ENCODE data around the gene PCK1. TPM values are rescaled to one million over a fixed set of nuclear protein-coding genes. Genes with fewer than 3 reads are reported as not detected.

The PCK1 gene
- total and polyA plus RNA-seq, 2 of the 8 experiments (the other 6 are each of a cell fraction or from before 2014, with no cell fraction given): not detected

- H2BK120ac ChIP-seq (replicated peaks; ENCODE audit: low read depth, low read length): no peak overlapping the region
- no peaks in the 10 kb centered on the region for H3K23me2 ChIP-seq (ENCODE audit: low read depth, low read length)
- H3K23ac ChIP-seq (ENCODE audit: insufficient read length): no peak overlapping the region
- H4K91ac ChIP-seq (replicated peaks; ENCODE audit: insufficient read length, low read length): no peak overlapping the region
- no peak overlapping the region for H3K14ac ChIP-seq (ENCODE audit: insufficient read length)
- ChIA-PET POLR2A (ENCODE audit: partially characterized antibody) (no interaction called here), CTCF (ENCODE audit: partially characterized antibody) (interaction anchor here (0.6 to 10.7 kb wide), 15 partner anchors 8 to 622 kb away, joined by 3 to 194 read pairs (median 4); partner anchors contain the start of gene ZBP1)
- no peak for DNase-seq (ENCODE audit: low read depth in 1 of 2, low spot score in 2 of 2)
- no peaks in the 10 kb centered on the region for H3K36me3 ChIP-seq (ENCODE audit: control insufficient read depth in 2 of 4, insufficient read depth in 4 of 4, low read length in 3 of 4)
- H4K20me1 ChIP-seq (replicated peaks in 1 of 2; ENCODE audit: control insufficient read depth in 1 of 2, insufficient read depth in 2 of 2, low read length in 2 of 2): no peaks in the 10 kb centered on the region
- no peaks in the 10 kb centered on the region for H3K27me3 ChIP-seq (replicated peaks in 1 of 4; ENCODE audit: control insufficient read depth in 3 of 4, extremely low read depth in 1 of 4, insufficient read depth in 3 of 4, low read length in 3 of 4)
- no peak for TF ChIP-seq JUN (IDR thresholded peaks at IDR 0.05; ENCODE audit: low read depth, low read length)
- TF ChIP-seq NRF1 (IDR thresholded peaks at IDR 0.05; ENCODE audit: low read depth, low read length): no peak
- no peak for TF ChIP-seq SP2 (IDR thresholded peaks at IDR 0.05; ENCODE audit: low read length)
- no peak for TF ChIP-seq POLR2A (IDR thresholded peaks at IDR 0.05; ENCODE audit: control extremely low read depth in 1 of 2, low read depth in 2 of 2, low read length in 2 of 2)
- H3K9ac ChIP-seq (replicated peaks in 1 of 4; ENCODE audit: extremely low read depth in 1 of 4, low read depth in 3 of 4, low read length in 3 of 4): no peak overlapping the region
- no peak overlapping the region; the same call in 1 of the 2 replicates for H3K18ac ChIP-seq (ENCODE audit: extremely low read depth, low read length)
- no peaks in the 10 kb centered on the region for H3K79me1 ChIP-seq (ENCODE audit: low read depth, low read length)
- H3K56ac ChIP-seq (replicated peaks; ENCODE audit: insufficient read length, low read depth, low read length): no peak overlapping the region
- H3K4ac ChIP-seq (replicated peaks; ENCODE audit: insufficient read length, low read depth, low read length): no peak overlapping the region
- H3K27ac ChIP-seq (ENCODE audit: low read depth, low read length): no peak overlapping the region
- H2BK20ac ChIP-seq (ENCODE audit: low read length): no peak overlapping the region
- H2BK15ac ChIP-seq (ENCODE audit: low read length): no peak overlapping the region
- H3K79me2 ChIP-seq (ENCODE audit: control insufficient read depth in 1 of 2, insufficient read depth in 2 of 2, low read length in 2 of 2): no peaks in the 10 kb centered on the region
- FAIRE-seq: no peak
- H4K5ac ChIP-seq (ENCODE audit: insufficient read length, low read depth, low read length): no peak overlapping the region
- H4K8ac ChIP-seq (ENCODE audit: extremely low read depth, insufficient read depth, low read length): no peak overlapping the region
- 58% methylated on average over 7 of the region's 10 CpGs; no CpG with 5 or more reads in 1 of the 2 experiments for WGBS, 2 experiments (ENCODE audit: extremely low coverage in 1 of 2, insufficient coverage in 1 of 2, insufficient read length in 1 of 2, insufficient replicate concordance in 2 of 2, low coverage in 1 of 2, low lambda C conversion rate in 2 of 2, missing lambda C conversion rate in 1 of 2)
- H3K4me2 ChIP-seq (ENCODE audit: insufficient read depth in 1 of 2, low read depth in 2 of 2, low read length in 2 of 2): no peak overlapping the region
- H2AK5ac ChIP-seq (ENCODE audit: low read depth, low read length): no peak overlapping the region
- H2BK5ac ChIP-seq (ENCODE audit: low read depth, low read length): no peak overlapping the region
- no peak overlapping the region for H2BK12ac ChIP-seq (ENCODE audit: low read depth, low read length)
- H3K4me1 ChIP-seq (replicated peaks in 1 of 4; ENCODE audit: control insufficient read depth in 3 of 4, insufficient read depth in 4 of 4, low read length in 3 of 4): no peaks in the 10 kb centered on the region; a peak in 3 of 7 replicates
- no peaks in the 10 kb centered on the region for H3K9me3 ChIP-seq (ENCODE audit: insufficient read depth in 2 of 2, low read depth in 1 of 2, low read length in 1 of 2)
- H2AFZ ChIP-seq (ENCODE audit: low read length): no peak overlapping the region
- no peak overlapping the region for H3K4me3 ChIP-seq (ENCODE audit: extremely low read depth in 1 of 4, insufficient read depth in 2 of 4, low read depth in 3 of 4, low read length in 4 of 4)
Measured at GRCh38 chr20:57598060-57598459, 37.1 kb downstream of the PCK1 start.

All from H1 (cell line).